Endodermal cell (in vitro differentiated cells): ENCODE measurements around the gene ELMO3. TPM values are rescaled to one million over a fixed set of nuclear protein-coding genes. Genes with fewer than 3 reads are reported as not detected.

Source experiments
- DNase-seq: peaks from one replicate; pipeline ENCODE4 v3.0.0-alpha.2; 2017
- H3K27ac ChIP-seq: 2 replicates; pipeline ENCODE4 v1.5.1; 2013; ENCODE audit warnings: mild to moderate bottlenecking, low read depth, low read length, moderate library complexity
- H3K27me3 ChIP-seq: 2 replicates; pipeline ENCODE4 v1.6.1; 2013; ENCODE audit warnings: mild to moderate bottlenecking, low read length, moderate library complexity; ENCODE audit not compliant: insufficient read depth, control insufficient read depth, poor library complexity, severe bottlenecking
- H3K36me3 ChIP-seq: 2 replicates; pipeline ENCODE4 v1.7.0; 2013; ENCODE audit warnings: mild to moderate bottlenecking, low read length, moderate library complexity; ENCODE audit not compliant: control insufficient read depth, insufficient read depth
- H3K4me1 ChIP-seq: one replicate; pipeline ENCODE4 v1.7.0; 2013; ENCODE audit warnings: low read length; ENCODE audit not compliant: control insufficient read depth, insufficient read depth
- H3K4me3 ChIP-seq: 2 replicates; pipeline ENCODE4 v1.5.1; 2013; ENCODE audit warnings: mild to moderate bottlenecking, low read length, moderate library complexity
- H3K9ac ChIP-seq: 2 replicates; pipeline ENCODE4 v1.6.1; 2013; ENCODE audit warnings: mild to moderate bottlenecking, low read length, moderate library complexity; ENCODE audit not compliant: poor library complexity, severe bottlenecking; ENCODE audit errors: extremely low read depth
- H3K9me3 ChIP-seq: 2 replicates; pipeline ENCODE4 v1.6.1; 2013; ENCODE audit warnings: mild to moderate bottlenecking, low read length, moderate library complexity; ENCODE audit not compliant: control insufficient read depth
- H3K27ac Mint-ChIP-seq: 2 replicates; pipeline ENCODE4 v1.8.0; 2020; ENCODE audit warnings: mixed read lengths
- H3K27me3 Mint-ChIP-seq: 2 replicates; pipeline ENCODE4 v1.8.0; 2021; ENCODE audit warnings: mild to moderate bottlenecking, mixed read lengths; ENCODE audit not compliant: insufficient read depth
- H3K36me3 Mint-ChIP-seq: 2 replicates; pipeline ENCODE4 v1.8.0; 2020; ENCODE audit warnings: low read depth, mixed read lengths
- H3K4me1 Mint-ChIP-seq: 2 replicates; pipeline ENCODE4 v1.8.0; 2020; ENCODE audit warnings: mixed read lengths
- H3K4me3 Mint-ChIP-seq: 2 replicates; pipeline ENCODE4 v1.8.0; 2020; ENCODE audit warnings: mild to moderate bottlenecking, moderate library complexity, mixed read lengths
- H3K9me3 Mint-ChIP-seq: 2 replicates; pipeline ENCODE4 v1.8.0; 2020; ENCODE audit warnings: mild to moderate bottlenecking, mixed read lengths
- WGBS, 2 experiments: methylation state at CpG; one replicate each; pipeline versions ENCODE4 v1.1.5 to v1.1.7; 2013; ENCODE audit warnings: missing lambda C conversion rate in 2 of 2, mixed read lengths in 1 of 2; ENCODE audit not compliant: insufficient coverage in 1 of 2, insufficient read length in 1 of 2; 5-methylcytosine and 5-hydroxymethylcytosine counted together
- long read RNA-seq, 4 experiments: library from polyadenylated mRNA in 2 of 4; library from RNA in 1 of 4; library from capped mRNA in 1 of 4; stranded (forward) in 3 of 4; unstranded in 1 of 4; transcript quantifications; one replicate each; pipeline ENCODE4 v2.0.0, GENCODE V29; 2020 to 2021; ENCODE audit warnings: inconsistent platforms in 1 of 4
- polyA plus RNA-seq, 2 experiments: library from polyadenylated mRNA; stranded (reverse); fragments of 50-300 nt; gene quantifications; one replicate each; pipeline ENCODE4 v1.2.3, GENCODE V29; 2013
- total RNA-seq, 2 donors: library from RNA; stranded (reverse); fragmentation: NEBNext Ultra II Directional in 1 of 2; extraction: Animal tissue kit (Norgen Biotek cat#: 25700) in 1 of 2; gene quantifications; 2 replicates in 1 of 2; 3 replicates in 1 of 2; pipeline ENCODE4 v1.2.1, GENCODE V29; 2021
- TF ChIP-seq, protein P1 (sequence below): fragments of 200-600 bp; sonication (generic); conservative IDR thresholded peaks from 2 replicates; pipeline ENCODE4 v1.5.0; 2021; ENCODE audit warnings: antibody characterized with exemption, mild to moderate bottlenecking

ELMO3 gene, protein sequence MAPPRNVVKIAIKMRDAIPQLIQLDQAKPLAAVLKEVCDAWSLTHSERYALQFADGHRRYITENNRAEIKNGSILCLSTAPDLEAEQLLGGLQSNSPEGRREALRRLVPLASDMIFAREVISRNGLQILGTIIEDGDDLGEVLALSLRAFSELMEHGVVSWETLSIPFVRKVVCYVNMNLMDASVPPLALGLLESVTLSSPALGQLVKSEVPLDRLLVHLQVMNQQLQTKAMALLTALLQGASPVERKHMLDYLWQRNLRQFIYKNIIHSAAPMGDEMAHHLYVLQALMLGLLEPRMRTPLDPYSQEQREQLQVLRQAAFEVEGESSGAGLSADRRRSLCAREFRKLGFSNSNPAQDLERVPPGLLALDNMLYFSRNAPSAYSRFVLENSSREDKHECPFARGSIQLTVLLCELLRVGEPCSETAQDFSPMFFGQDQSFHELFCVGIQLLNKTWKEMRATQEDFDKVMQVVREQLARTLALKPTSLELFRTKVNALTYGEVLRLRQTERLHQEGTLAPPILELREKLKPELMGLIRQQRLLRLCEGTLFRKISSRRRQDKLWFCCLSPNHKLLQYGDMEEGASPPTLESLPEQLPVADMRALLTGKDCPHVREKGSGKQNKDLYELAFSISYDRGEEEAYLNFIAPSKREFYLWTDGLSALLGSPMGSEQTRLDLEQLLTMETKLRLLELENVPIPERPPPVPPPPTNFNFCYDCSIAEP
- 1 to 10 TPM; 5.6 to 6.4 TPM for total RNA-seq
- 2.5 TPM for polyA plus RNA-seq (2013, experiment 1 of 2)
- polyA plus RNA-seq (2013, experiment 2 of 2), result 2.4 TPM
- long read RNA-seq, experiment 1, partial matches to known transcripts, result 2 of 3 reads
- long read RNA-seq, experiment 1, other reads (novel, unspliced or antisense), result 0 of 3 reads
- long read RNA-seq, experiment 2, transcript ELMO3-202 (20 exons, 2,531 nt), result major isoform, 7 of 13 reads
- long read RNA-seq, experiment 2, partial matches to known transcripts, result 2 of 13 reads
- long read RNA-seq, experiment 2, other reads (novel, unspliced or antisense), result 4 of 13 reads
- long read RNA-seq, experiment 3, transcript ELMO3-202 (20 exons, 2,531 nt), result major isoform, 5 of 8 reads
- long read RNA-seq, experiment 3, partial matches to known transcripts, result 0 of 8 reads
- long read RNA-seq, experiment 3, other reads (novel, unspliced or antisense), result 3 of 8 reads
- long read RNA-seq, experiment 4, partial matches to known transcripts, result 0 of 1 reads
- long read RNA-seq, experiment 4, other reads (novel, unspliced or antisense), result 1 of 1 reads

DNA sequence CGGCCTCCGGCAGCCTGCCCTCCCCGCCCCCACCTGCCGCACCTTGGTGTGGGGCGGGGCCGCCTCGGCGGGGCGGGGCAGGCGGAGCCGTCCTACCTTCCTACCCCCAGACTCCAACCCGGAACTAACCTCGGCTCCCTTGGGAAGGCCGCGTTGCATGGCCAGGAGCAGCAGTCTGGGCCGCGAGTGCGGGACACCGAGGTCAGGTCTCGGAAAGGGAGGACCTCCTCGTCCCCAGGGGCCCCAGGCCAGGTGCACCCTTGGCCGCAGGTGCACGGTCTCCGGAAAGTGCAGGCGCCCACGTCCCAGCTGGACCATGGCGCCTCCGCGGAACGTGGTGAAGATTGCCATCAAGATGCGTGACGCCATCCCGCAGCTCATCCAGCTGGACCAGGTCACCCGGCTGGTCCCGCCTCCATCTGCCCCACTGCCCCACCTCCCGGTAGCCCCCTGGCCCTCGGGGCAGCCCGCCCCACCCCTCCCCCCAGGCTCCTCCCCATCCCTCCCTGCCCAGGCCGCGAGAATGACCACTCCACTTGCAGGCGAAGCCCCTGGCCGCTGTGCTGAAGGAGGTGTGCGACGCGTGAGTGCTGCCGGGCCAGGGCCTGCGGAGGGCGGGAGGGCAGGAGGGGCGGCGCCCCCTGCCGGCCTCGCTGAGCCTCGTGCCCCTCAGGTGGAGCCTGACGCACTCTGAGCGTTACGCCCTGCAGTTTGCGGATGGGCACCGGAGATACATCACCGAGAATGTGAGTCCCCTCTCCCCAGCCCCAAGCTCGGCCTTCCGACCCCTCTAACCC is at the start of gene ELMO3:
Gene ELMO3, plus strand, starts transcription at position 121 of the 797 bp plus-strand sequence. Its CDS starts 196 bp downstream, at position 317.
- Histone ChIP-seq H3K4me1 (no peaks in the 10 kb centered on the region), H3K36me3 (peaks cover 62% of the 10 kb centered on the region), H3K9me3 (no peaks in the 10 kb centered on the region), H3K27me3 (no peaks in the 10 kb centered on the region), H3K27ac (no peak within 1 kb of the TSS), H3K4me3 (no peak within 1 kb of the TSS), H3K9ac (no peak within 1 kb of the TSS)
- H3K27me3 Mint-ChIP-seq, result no peaks in the 10 kb centered on the region
- no peaks in the 10 kb centered on the region for H3K9me3 Mint-ChIP-seq
- H3K27ac Mint-ChIP-seq, result peak within 1 kb of the TSS; percentile 76
- TF ChIP-seq, protein P1, sequence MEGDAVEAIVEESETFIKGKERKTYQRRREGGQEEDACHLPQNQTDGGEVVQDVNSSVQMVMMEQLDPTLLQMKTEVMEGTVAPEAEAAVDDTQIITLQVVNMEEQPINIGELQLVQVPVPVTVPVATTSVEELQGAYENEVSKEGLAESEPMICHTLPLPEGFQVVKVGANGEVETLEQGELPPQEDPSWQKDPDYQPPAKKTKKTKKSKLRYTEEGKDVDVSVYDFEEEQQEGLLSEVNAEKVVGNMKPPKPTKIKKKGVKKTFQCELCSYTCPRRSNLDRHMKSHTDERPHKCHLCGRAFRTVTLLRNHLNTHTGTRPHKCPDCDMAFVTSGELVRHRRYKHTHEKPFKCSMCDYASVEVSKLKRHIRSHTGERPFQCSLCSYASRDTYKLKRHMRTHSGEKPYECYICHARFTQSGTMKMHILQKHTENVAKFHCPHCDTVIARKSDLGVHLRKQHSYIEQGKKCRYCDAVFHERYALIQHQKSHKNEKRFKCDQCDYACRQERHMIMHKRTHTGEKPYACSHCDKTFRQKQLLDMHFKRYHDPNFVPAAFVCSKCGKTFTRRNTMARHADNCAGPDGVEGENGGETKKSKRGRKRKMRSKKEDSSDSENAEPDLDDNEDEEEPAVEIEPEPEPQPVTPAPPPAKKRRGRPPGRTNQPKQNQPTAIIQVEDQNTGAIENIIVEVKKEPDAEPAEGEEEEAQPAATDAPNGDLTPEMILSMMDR, result peak; percentile 85
- H3K4me3 Mint-ChIP-seq, result peak within 1 kb of the TSS; percentile 57
- peak; percentile 93 for DNase-seq
- peaks cover 2% of the 10 kb centered on the region for H3K4me1 Mint-ChIP-seq
- WGBS, 2 experiments, result 91 to 92% methylated on average over 25 to 58 of the region's 61 CpGs
- peaks cover 38% of the 10 kb centered on the region for H3K36me3 Mint-ChIP-seq

DNA sequence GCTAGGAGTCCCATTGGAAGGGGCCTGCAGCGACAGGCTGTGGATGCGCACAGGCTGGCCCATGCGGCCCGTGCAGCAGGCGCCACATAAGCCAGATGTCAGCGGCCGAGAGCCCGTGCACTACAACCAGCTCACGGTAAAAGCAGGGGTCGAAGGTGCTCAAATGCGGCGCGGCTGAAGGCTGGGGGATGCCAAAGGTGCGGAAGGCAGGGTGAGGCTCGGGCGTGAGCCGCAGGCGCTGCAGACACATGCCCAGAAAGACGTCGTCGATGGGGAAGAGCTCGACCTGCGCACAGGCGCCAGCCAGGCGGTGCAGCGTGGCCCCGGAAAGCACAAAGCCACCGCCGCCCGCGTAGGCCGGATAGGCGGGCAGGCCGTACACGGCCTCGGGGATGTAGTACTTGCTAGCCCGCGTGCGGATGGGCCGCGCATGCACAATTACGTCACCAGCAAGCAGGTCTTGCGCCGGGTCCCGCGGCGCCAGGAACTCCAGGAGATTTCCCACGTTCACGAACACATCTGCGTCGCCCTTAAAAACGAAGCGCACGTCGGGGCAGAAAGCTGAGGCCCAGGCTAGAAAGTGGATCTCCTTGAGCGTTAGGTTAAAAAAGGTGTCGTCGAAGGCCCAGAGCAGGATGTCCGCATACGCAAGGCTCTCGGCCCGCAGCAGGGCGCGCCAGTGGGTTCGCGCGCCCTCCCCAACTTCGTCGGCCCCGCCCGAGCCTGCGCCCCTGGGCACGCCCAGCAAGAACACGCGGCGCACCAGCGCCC is 49.5 kb upstream of the ELMO3 start:
- no peaks in the 10 kb centered on the region for H3K9me3 ChIP-seq
- Mint-ChIP-seq H3K4me3 (peak overlapping the region; percentile 59), H3K27me3 (peaks cover 43% of the 10 kb centered on the region), H3K9me3 (no peaks in the 10 kb centered on the region), H3K36me3 (peaks cover 36% of the 10 kb centered on the region), H3K27ac (no peak overlapping the region), H3K4me1 (peaks cover 4% of the 10 kb centered on the region)
- H3K4me3 ChIP-seq, result no peak overlapping the region
- H3K27ac ChIP-seq, result no peak overlapping the region
- H3K4me1 ChIP-seq, result no peaks in the 10 kb centered on the region
- H3K27me3 ChIP-seq, result peaks cover 49% of the 10 kb centered on the region
- WGBS, 2 experiments, result 83 to 86% methylated on average over 72 to 77 of the region's 77 CpGs
- no peak overlapping the region for H3K9ac ChIP-seq
- DNase-seq, result no peak
- H3K36me3 ChIP-seq, result peaks cover 32% of the 10 kb centered on the region
- TF ChIP-seq, protein P1, result no peak
